ENCODE results near the gene AQP12A. TPM values are rescaled to one million over a fixed set of nuclear protein-coding genes. Genes with fewer than 3 reads are reported as not detected.

Gene AQP12A
- total RNA-seq, 1 donor from 2014 or later: not detected

DNA sequence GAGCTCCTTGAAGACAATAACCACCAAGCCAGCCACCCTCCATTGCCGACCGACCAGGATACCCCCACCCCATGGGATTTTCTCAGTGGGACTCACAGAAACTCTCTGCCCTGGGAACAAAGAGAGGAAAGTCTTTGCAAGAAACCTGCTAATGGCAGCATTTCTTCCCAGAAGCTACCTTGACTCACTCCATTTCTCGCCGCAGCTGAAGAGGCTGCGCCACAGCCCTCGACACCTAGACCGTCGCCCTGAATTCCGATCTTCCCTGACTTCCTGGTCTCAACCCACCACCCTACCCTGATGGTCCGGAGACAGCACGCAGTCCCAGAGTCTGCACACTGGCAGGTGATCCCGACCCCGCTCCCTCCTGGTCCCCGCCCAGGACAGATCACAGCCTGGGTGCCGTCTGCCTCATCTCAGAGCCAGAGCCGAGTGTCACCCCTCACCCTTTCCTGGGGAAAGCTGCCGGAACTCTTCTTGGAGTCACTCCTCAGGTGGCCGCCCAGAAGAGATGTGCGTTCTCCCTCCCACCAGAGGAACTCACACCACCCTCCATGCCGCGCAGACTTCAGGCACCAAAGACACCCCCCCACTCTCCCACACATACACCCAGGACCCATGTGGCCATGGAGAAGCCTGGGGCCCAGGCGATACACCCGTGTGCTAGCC, 24.6 kb downstream of the AQP12A start:
- intact Hi-C loops (cut with DNase I): no loop called here
- Histone ChIP-seq H3K36me3 (no peaks in the 10 kb centered on the region), H3K27ac (no peak overlapping the region), H3K27me3 (no peaks in the 10 kb centered on the region), H3K9me3 (no peaks in the 10 kb centered on the region), H3K4me3 (no peak overlapping the region), H3K4me1 (no peaks in the 10 kb centered on the region)
- ATAC-seq (no peak), DNase-seq (no peak)
- TF ChIP-seq, protein P1, sequence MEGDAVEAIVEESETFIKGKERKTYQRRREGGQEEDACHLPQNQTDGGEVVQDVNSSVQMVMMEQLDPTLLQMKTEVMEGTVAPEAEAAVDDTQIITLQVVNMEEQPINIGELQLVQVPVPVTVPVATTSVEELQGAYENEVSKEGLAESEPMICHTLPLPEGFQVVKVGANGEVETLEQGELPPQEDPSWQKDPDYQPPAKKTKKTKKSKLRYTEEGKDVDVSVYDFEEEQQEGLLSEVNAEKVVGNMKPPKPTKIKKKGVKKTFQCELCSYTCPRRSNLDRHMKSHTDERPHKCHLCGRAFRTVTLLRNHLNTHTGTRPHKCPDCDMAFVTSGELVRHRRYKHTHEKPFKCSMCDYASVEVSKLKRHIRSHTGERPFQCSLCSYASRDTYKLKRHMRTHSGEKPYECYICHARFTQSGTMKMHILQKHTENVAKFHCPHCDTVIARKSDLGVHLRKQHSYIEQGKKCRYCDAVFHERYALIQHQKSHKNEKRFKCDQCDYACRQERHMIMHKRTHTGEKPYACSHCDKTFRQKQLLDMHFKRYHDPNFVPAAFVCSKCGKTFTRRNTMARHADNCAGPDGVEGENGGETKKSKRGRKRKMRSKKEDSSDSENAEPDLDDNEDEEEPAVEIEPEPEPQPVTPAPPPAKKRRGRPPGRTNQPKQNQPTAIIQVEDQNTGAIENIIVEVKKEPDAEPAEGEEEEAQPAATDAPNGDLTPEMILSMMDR (IDR thresholded peaks at IDR 0.05): no peak

DNA sequence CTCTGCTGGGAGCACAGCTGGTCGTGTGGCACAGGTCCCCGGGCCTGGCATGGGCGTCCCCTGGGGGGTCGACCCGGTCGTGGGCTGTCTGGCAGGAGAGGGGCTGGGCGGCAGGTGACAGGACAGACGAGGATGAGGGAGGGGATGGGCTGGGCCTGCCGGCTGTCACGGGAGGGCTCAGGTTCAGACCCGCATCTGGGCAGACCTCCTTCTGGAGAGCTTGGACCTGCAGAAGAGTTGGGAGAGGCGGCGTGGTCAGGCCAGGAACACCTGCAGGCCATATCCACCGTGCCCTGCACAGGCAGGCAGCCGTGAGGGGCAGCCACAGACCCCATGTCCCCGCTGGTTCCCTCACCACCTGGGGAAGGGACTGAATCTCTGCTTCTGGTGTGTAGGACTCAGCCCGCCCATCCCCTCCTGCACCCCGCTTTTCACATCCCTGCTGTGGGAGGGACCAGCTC, 25.5 kb downstream of the AQP12A start:
- Histone ChIP-seq H3K9me3 (no peaks in the 10 kb centered on the region), H3K27ac (no peak overlapping the region), H3K4me3 (no peak overlapping the region), H3K4me1 (no peaks in the 10 kb centered on the region), H3K36me3 (no peaks in the 10 kb centered on the region), H3K27me3 (no peaks in the 10 kb centered on the region)
- TF ChIP-seq, protein P1 (IDR thresholded peaks at IDR 0.05): no peak
- no peak for DNase-seq
- ATAC-seq: no peak
- intact Hi-C loops (cut with DNase I): no loop called here

DNA sequence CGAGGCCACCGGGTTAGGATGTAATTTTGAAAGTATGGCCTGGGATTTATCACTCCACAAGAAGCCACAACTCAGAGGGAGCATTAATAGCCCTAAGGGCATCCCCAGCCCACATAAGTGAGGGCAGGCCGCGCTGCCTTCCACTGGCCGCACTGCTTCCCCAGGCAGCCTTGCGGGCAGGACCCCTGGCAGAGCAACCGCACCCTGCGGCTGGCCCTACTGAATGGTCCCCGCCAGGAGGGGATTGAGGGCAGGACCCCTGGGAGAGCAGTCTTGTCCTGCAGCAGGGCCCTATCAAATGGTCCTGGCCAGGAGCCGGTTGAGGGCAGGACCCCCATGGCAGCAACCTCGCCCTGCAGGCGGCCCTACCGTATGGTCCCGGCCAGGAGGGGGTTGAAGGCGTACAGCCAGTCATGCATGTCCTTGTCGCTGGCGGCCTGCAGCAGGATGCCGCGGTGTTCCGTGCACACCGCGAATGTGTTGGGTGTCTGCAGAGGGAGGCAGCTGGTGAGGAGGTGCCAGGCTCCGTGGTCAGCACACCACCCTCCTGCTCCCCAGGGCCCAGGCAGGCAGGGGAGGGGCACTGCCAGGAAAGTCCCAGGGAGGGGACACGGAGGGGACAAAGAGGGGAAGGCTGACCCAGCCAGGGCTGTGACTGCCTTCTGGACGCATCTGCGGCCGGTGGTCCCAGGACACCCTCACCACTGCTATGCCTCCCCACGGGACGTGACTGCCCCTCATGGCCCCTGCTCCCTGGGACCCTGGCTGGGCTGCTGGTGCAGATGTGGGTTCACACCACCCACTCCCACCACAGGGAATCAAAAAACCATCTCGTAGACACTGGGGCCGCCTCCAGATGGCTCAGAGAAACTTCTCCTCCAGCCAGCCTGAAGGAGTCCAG, 26.3 kb downstream of the AQP12A start:
- no peak for DNase-seq
- no peaks in the 10 kb centered on the region for H3K4me1 ChIP-seq
- no peaks in the 10 kb centered on the region for H3K36me3 ChIP-seq
- no peaks in the 10 kb centered on the region for H3K9me3 ChIP-seq
- TF ChIP-seq, protein P1 (IDR thresholded peaks at IDR 0.05): no peak
- intact Hi-C loops (cut with DNase I): no loop called here
- no peak overlapping the region for H3K4me3 ChIP-seq
- H3K27ac ChIP-seq: no peak overlapping the region
- no peak for ATAC-seq
- H3K27me3 ChIP-seq: no peaks in the 10 kb centered on the region

DNA sequence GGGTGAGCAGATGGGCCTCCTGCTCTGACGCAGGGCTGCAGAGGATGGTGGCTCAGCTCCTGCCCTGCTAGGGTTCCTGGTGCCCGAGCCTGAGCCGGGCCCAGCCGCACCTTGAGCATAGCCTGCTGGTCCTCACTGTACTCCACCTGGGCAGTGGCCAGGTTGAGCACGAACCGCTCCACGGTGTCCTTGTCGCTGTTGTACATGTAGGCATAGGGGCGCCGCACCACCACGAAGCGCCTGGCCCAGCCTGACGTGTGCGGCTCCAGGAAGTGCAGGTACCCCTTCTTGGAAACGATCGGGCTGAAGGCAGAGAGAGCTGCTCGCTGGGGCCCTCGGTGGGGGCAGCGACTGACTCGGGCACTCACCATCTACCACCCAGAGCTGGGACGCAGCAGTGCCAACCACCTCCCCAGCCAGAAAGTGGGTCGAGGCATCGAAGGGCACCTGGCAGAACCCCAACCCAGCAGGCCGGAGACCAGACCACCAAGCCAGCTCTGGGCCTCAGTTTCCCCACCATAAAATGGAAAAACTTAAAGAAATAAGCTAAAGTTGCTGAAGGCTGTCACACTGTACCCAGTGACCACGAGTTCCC, 27.3 kb downstream of the AQP12A start:
- TF ChIP-seq, protein P1 (IDR thresholded peaks at IDR 0.05): no peak
- intact Hi-C loops (cut with DNase I): no loop called here
- no peak for DNase-seq
- Histone ChIP-seq H3K27ac (no peak overlapping the region), H3K4me1 (no peaks in the 10 kb centered on the region), H3K27me3 (no peaks in the 10 kb centered on the region), H3K36me3 (no peaks in the 10 kb centered on the region), H3K4me3 (no peak overlapping the region), H3K9me3 (no peaks in the 10 kb centered on the region)
- no peak for ATAC-seq

DNA sequence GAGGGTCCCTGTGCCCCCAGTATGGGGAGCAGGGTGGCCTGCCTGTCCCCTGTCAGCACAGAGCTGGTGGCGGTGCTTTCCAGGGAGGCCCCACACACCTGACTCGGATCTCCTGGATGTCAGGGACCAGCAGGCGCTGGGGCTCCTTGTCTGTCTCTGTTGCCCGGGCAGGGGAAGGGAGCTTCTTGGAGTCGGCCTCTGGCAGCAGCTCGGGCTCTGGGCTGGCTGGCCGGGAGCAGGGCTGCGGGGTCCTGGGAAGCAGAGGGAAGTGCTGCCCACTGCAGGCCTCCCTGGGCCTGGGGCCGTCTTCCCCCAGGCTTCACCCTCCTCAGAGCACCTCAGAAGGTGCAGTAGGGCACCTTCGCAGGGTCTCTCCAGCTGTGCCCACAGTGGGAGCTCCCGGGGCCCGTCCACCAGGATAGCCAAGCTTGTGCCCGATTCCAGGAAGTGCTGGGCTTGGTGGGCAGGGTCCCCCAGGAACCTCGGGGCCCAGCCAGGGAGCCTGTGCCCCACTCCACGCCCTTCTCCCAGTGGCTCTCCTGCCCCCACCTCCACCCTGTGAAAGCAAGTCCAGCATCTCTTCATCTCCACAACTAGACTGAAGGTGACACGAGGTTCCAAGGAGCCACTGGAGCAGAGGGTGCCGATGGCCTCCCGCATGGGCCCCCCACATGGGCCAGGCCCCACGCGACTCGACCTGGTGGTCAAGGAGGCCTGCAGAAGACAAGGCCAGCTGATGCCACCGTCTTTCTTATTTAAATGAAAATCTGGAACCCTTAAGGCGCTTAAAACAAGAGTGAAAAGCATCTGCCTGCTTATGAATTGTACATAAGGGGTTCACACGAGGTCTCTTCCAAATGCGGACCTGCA, 28.2 kb downstream of the AQP12A start:
- TF ChIP-seq, protein P1 (IDR thresholded peaks at IDR 0.05): no peak
- DNase-seq (no peak), ATAC-seq (no peak)
- intact Hi-C loops (cut with DNase I): no loop called here
- no peak overlapping the region for H3K27ac ChIP-seq
- no peaks in the 10 kb centered on the region for H3K27me3 ChIP-seq
- no peaks in the 10 kb centered on the region for H3K36me3 ChIP-seq
- no peaks in the 10 kb centered on the region for H3K4me1 ChIP-seq
- no peak overlapping the region for H3K4me3 ChIP-seq
- H3K9me3 ChIP-seq: no peaks in the 10 kb centered on the region

All from upper lobe of right lung (tissue), 1 donor.